ENCODE results near the gene RGPD8. TPM values are rescaled to one million over a fixed set of nuclear protein-coding genes. Genes with fewer than 3 reads are reported as not detected.
"Not testable (repeated sequence)": the region's sequence is repeated elsewhere in the genome, so short reads cannot be mapped to it uniquely, and the experiment has no call there.

Gene RGPD8
- polyA plus RNA-seq, 1 donor: 3.9 TPM

DNA sequence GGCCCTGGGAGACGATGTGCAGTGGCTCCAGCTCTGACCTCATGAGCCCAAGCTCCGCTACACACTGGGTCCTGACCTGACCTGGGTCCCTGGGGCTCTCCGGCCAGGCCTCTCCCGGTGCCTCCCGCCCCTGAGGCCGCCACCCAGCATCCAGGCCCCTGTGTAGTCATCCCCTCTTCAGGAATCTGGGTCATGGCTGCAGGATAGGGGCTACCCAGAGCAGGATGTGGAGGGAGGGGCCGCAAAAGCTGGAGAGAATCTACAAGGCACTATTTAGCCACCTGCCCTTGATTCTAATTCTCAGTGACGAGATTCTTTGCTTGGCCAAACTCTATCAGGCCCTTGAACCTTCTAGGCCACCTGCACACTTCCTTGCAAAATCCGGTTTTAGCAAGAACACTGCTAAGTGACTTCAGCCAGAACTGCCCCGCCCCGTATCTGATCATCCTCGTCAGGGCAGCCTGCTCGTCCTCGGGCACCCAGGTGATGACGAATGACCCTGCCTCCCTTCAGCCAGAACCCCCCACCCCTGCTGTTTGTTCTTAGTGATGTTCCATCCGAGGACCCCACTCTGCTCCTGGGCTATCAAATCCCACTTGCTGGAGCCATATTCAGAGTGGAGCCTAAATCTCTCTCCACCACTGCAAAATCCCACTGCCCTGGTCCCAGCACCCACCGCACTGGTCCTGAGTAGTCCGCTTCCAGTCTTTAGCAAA is 2.4 kb upstream of the RGPD8 start:
- H3K27ac ChIP-seq (ENCODE audit: low read length); DNase-seq; H3K36me3 ChIP-seq (ENCODE audit: control insufficient read depth, insufficient read depth, low read length); H3K9me3 ChIP-seq (ENCODE audit: control insufficient read depth, low read depth, low read length); H3K27me3 ChIP-seq (ENCODE audit: control insufficient read depth, insufficient read depth, low read length); H3K4me3 ChIP-seq (ENCODE audit: low read length); H3K4me1 ChIP-seq (ENCODE audit: control insufficient read depth, insufficient read depth, low read length): not testable (repeated sequence)
- no CpG with 5 or more reads among the region's 18 CpGs for WGBS (ENCODE audit: insufficient coverage, low lambda C conversion rate)

- H3K4me1 ChIP-seq (ENCODE audit: control insufficient read depth, insufficient read depth, low read length); H3K9me3 ChIP-seq (ENCODE audit: control insufficient read depth, low read depth, low read length); H3K4me3 ChIP-seq (ENCODE audit: low read length); H3K27me3 ChIP-seq (ENCODE audit: control insufficient read depth, insufficient read depth, low read length); H3K27ac ChIP-seq (ENCODE audit: low read length); DNase-seq; H3K36me3 ChIP-seq (ENCODE audit: control insufficient read depth, insufficient read depth, low read length): not testable (repeated sequence)
- WGBS (ENCODE audit: insufficient coverage, low lambda C conversion rate): no CpG with 5 or more reads among the region's 33 CpGs
Measured at GRCh38 chr2:112434890-112435715, 1.7 kb upstream of the RGPD8 start.

DNA sequence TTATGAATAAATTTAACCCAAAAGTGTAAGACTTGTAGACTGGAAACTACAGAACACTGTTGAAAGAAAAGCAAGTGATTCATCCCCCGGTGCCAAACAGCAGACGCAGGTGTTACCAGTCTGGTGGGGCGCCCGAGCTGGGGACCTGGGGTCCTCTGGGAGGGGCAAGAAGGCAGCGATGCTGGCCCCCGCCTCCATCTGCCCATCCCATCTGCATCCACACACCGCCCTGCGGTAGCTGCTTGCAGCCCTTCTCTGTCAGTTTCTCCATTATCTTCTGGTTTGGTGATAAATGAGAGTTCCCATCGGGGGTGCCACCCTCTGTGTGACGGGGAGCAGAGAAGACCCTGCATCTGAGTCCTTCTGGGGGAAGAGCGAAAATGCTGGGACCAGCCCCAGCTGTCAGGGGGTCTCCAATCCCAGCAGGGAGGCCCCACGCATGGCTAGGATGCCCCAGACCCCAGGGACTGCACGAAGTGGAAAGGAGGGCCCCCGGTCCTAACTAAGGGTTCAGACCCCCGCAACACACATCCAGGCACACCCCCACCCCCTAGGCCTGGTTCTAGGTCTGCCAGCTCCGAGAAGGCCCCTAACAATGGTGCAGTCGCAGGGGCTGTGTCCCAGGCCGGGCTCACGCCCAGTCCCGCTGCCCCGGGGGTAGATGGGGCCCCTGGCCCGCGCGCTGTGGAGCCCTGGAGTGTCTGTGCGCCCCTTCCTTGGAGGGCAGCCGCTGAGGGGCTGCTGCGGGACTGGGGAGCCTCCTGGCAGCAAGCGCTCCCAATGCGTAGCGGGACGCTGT is 686 bp upstream of the RGPD8 start:
- Histone ChIP-seq H3K36me3 (ENCODE audit: control insufficient read depth, insufficient read depth, low read length) (no peaks in the 10 kb centered on the region), H3K4me1 (ENCODE audit: control insufficient read depth, insufficient read depth, low read length) (no peaks in the 10 kb centered on the region), H3K4me3 (ENCODE audit: low read length) (no peak overlapping the region), H3K27me3 (ENCODE audit: control insufficient read depth, insufficient read depth, low read length) (no peaks in the 10 kb centered on the region), H3K9me3 (ENCODE audit: control insufficient read depth, low read depth, low read length) (no peaks in the 10 kb centered on the region), H3K27ac (ENCODE audit: low read length) (no peak overlapping the region)
- no peak for DNase-seq
- WGBS (ENCODE audit: insufficient coverage, low lambda C conversion rate): no CpG with 5 or more reads among the region's 31 CpGs

DNA sequence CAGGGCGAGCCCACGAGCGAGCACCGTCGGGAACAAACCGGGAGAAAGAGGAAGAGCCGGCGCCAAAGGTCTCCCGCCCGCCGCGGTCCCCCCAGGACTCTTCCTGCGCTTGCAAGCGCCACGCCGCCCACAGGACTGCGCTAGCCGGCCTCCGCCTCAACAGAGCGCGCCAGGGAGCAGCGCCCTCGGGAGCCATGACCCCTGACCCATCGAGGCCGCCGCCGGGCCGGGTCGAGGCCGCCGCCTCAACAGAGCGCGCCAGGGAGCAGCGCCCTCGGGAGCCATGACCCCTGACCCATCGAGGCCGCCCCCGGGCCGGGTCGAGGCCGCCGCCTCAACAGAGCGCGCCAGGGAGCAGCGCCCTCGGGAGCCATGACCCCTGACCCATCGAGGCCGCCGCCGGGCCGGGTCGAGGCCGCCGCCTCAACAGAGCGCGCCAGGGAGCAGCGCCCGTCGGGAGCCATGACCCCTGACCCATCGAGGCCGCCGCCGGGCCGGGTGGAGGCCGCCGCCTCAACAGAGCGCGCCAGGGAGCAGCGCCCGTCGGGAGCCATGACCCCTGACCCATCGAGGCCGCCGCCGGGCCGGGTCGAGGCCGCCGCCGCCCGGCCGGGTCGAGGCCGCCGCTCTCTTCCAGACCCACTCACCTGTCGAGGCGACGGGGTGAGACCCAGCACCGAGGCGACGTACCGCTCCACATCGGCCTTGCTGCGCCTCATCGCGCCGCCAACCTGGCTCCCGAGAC is 538 bp downstream of the RGPD8 start:
- H3K4me1 ChIP-seq (ENCODE audit: control insufficient read depth, insufficient read depth, low read length); H3K36me3 ChIP-seq (ENCODE audit: control insufficient read depth, insufficient read depth, low read length); H3K9me3 ChIP-seq (ENCODE audit: control insufficient read depth, low read depth, low read length); H3K27ac ChIP-seq (ENCODE audit: low read length); H3K27me3 ChIP-seq (ENCODE audit: control insufficient read depth, insufficient read depth, low read length): not testable (repeated sequence)
- peak in 1 of 2 donors; percentile 34 for DNase-seq
- peak overlapping the region; percentile 39 for H3K4me3 ChIP-seq (ENCODE audit: low read length)
- no CpG with 5 or more reads among the region's 98 CpGs for WGBS (ENCODE audit: insufficient coverage, low lambda C conversion rate)

GRCh38 chr2:112432390-112432734 is 1.1 kb downstream of the RGPD8 start:
- not testable (repeated sequence) for H3K27ac ChIP-seq (ENCODE audit: low read length); H3K9me3 ChIP-seq (ENCODE audit: control insufficient read depth, low read depth, low read length); H3K36me3 ChIP-seq (ENCODE audit: control insufficient read depth, insufficient read depth, low read length); H3K4me1 ChIP-seq (ENCODE audit: control insufficient read depth, insufficient read depth, low read length); DNase-seq; H3K27me3 ChIP-seq (ENCODE audit: control insufficient read depth, insufficient read depth, low read length)
- peak overlapping the region; percentile 24 for H3K4me3 ChIP-seq (ENCODE audit: low read length)
- WGBS (ENCODE audit: insufficient coverage, low lambda C conversion rate): no CpG with 5 or more reads among the region's 22 CpGs

DNA sequence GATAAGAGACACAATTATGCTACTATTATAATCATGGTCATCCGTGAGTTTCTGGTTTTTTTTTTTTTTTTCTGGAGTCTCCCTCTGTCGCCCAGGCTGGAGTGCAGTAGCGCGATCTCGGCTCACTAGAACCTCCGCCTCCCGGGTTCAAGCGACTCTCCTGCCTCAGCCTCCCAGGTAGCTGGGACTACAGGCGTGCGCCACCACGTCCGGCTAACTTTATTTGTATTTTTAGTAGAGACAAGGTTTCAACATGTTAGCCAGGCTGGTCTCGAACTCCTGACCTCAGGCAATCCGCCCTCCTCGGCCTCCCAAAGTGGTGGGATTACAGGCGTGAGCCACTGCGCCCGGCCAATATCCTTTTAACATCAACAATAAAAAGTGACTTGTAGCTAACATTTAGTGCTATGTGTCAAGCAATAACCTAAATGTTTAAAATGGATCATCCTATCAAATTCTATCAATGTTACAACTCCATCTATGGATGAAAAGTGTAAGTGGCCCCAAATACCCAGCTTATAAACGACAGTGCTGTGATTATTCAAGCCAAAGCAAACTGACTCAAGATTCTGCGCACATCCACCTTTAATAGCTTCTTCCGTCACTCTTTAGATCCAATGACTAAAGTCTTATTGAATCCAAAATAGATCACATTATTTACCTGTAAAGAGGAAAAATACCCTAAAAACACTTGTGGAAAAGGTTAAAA is 1.7 kb downstream of the RGPD8 start:
- WGBS (ENCODE audit: insufficient coverage, low lambda C conversion rate): 100% methylated on average over 2 of the region's 21 CpGs

GRCh38 chr2:112424553-112424952 is 8.9 kb downstream of the RGPD8 start:
- not testable (repeated sequence) for H3K4me1 ChIP-seq (ENCODE audit: control insufficient read depth, insufficient read depth, low read length); H3K27ac ChIP-seq (ENCODE audit: low read length); H3K27me3 ChIP-seq (ENCODE audit: control insufficient read depth, insufficient read depth, low read length); H3K4me3 ChIP-seq (ENCODE audit: low read length); H3K9me3 ChIP-seq (ENCODE audit: control insufficient read depth, low read depth, low read length); DNase-seq; H3K36me3 ChIP-seq (ENCODE audit: control insufficient read depth, insufficient read depth, low read length)
- WGBS (ENCODE audit: insufficient coverage, low lambda C conversion rate): no CpG with 5 or more reads among the region's 3 CpGs

More for the DNA sequence above, 1.7 kb downstream of the RGPD8 start:
- not testable (repeated sequence) for H3K9me3 ChIP-seq (ENCODE audit: control insufficient read depth, low read depth, low read length); H3K4me1 ChIP-seq (ENCODE audit: control insufficient read depth, insufficient read depth, low read length); H3K4me3 ChIP-seq (ENCODE audit: low read length); H3K27ac ChIP-seq (ENCODE audit: low read length); H3K36me3 ChIP-seq (ENCODE audit: control insufficient read depth, insufficient read depth, low read length); DNase-seq; H3K27me3 ChIP-seq (ENCODE audit: control insufficient read depth, insufficient read depth, low read length)

DNA sequence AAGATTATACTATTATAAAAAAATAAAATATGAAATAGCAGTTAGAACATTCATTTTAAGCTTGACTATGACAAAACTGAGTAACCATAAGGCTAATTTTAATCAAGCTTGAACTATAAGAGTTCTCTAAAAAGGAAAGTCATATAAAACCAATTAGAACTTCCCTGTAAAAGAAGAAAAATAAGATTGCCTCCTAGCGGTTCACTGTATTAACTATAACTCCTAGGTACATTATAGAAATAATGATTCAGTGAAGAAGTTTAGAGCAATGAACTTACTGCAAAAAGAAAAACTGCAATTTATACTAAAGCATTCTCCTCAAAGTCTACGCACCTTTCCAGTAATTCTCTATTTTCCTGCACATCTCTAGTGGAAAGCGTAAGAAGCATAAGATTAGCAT is 16.6 kb downstream of the RGPD8 start:
- no CpG with 5 or more reads among the region's 3 CpGs for WGBS (ENCODE audit: insufficient coverage, low lambda C conversion rate)
- not testable (repeated sequence) for H3K36me3 ChIP-seq (ENCODE audit: control insufficient read depth, insufficient read depth, low read length); H3K27ac ChIP-seq (ENCODE audit: low read length); H3K4me1 ChIP-seq (ENCODE audit: control insufficient read depth, insufficient read depth, low read length); H3K9me3 ChIP-seq (ENCODE audit: control insufficient read depth, low read depth, low read length); H3K4me3 ChIP-seq (ENCODE audit: low read length); DNase-seq; H3K27me3 ChIP-seq (ENCODE audit: control insufficient read depth, insufficient read depth, low read length)

GRCh38 chr2:112360055-112360454 is 73.4 kb downstream of the RGPD8 start:
- not testable (repeated sequence) for H3K36me3 ChIP-seq (ENCODE audit: control insufficient read depth, insufficient read depth, low read length); H3K4me3 ChIP-seq (ENCODE audit: low read length); H3K4me1 ChIP-seq (ENCODE audit: control insufficient read depth, insufficient read depth, low read length); DNase-seq; H3K27me3 ChIP-seq (ENCODE audit: control insufficient read depth, insufficient read depth, low read length); H3K27ac ChIP-seq (ENCODE audit: low read length); H3K9me3 ChIP-seq (ENCODE audit: control insufficient read depth, low read depth, low read length)
- 100% methylated on average over 2 of the region's 7 CpGs for WGBS (ENCODE audit: insufficient coverage, low lambda C conversion rate)

Data from large intestine (tissue), 3 donors.